Measurements from ENCODE around the gene OR52R1. TPM values are rescaled to one million over a fixed set of nuclear protein-coding genes. Genes with fewer than 3 reads are reported as not detected.

OR52R1 gene
- total RNA-seq, 1 experiment from 2014 or later, result not detected

DNA sequence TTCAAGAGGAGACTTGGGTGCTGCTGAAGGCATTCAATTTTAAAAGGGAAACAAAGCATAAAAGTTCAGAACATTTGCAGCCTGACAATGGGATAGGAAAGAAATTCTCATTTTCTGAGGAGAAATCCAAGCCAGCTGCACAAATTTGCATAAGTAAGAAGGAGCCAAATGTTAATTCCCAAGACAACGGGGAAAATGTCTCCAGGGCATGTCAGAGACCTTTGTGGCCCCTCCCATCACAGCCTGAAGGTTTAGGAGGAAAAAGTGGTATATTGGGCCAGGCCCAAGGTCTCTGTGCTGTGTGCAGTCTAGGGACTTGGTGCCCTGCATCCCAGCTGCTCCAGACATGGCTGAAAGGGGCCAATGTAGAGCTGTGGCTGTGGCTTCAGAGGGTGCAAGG is 21.7 kb downstream of the OR52R1 start:
- no peaks in the 10 kb centered on the region for H3K9me3 ChIP-seq (ENCODE audit: control insufficient read depth, low read depth, low read length)
- peak overlapping the region in 1 of 3 experiments; percentile 37; a peak in 1 of 7 replicates for H3K27ac Mint-ChIP-seq
- peaks cover 17 to 24% of the 10 kb centered on the region in 2 experiments for H3K9me3 Mint-ChIP-seq
- no peak overlapping the region for H2BK20ac ChIP-seq (ENCODE audit: low read depth, low read length, poor library complexity, severe bottlenecking)
- H3K56ac ChIP-seq (ENCODE audit: insufficient read length, low read depth, low read length), result no peak overlapping the region
- H4K8ac ChIP-seq (replicated peaks; ENCODE audit: insufficient read length, low read depth, low read length), result no peak overlapping the region
- H2BK5ac ChIP-seq (ENCODE audit: insufficient read length, low read length), result no peak overlapping the region
- H3K27me3 ChIP-seq (ENCODE audit: insufficient read depth, low read length), result no peaks in the 10 kb centered on the region
- H3K9ac ChIP-seq (ENCODE audit: extremely low read depth, insufficient read length, low read length), result no peak overlapping the region
- TF ChIP-seq, protein P1, sequence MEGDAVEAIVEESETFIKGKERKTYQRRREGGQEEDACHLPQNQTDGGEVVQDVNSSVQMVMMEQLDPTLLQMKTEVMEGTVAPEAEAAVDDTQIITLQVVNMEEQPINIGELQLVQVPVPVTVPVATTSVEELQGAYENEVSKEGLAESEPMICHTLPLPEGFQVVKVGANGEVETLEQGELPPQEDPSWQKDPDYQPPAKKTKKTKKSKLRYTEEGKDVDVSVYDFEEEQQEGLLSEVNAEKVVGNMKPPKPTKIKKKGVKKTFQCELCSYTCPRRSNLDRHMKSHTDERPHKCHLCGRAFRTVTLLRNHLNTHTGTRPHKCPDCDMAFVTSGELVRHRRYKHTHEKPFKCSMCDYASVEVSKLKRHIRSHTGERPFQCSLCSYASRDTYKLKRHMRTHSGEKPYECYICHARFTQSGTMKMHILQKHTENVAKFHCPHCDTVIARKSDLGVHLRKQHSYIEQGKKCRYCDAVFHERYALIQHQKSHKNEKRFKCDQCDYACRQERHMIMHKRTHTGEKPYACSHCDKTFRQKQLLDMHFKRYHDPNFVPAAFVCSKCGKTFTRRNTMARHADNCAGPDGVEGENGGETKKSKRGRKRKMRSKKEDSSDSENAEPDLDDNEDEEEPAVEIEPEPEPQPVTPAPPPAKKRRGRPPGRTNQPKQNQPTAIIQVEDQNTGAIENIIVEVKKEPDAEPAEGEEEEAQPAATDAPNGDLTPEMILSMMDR (conservative IDR thresholded peaks at IDR 0.05), result no peak
- H3K4me1 Mint-ChIP-seq, result peaks cover 3 to 9% of the 10 kb centered on the region in 2 experiments; a peak in 3 of 4 replicates
- H3K23ac ChIP-seq (ENCODE audit: insufficient read length, low read depth, low read length), result no peak overlapping the region
- no peaks in the 10 kb centered on the region for H3K79me1 ChIP-seq (ENCODE audit: insufficient read depth, low read depth, low read length, poor library complexity, severe bottlenecking)
- H2AFZ ChIP-seq (ENCODE audit: low read length), result no peak overlapping the region
- no peak overlapping the region for H3K14ac ChIP-seq (ENCODE audit: insufficient read depth, low read length)
- H3K18ac ChIP-seq (ENCODE audit: insufficient read length, low read depth, low read length), result no peak overlapping the region
- no peak overlapping the region for H2BK12ac ChIP-seq (ENCODE audit: insufficient read length, low read depth, low read length)
- no peak overlapping the region for H2AK5ac ChIP-seq (ENCODE audit: insufficient read length, low read length)
- H3T11ph ChIP-seq (ENCODE audit: low read length), result no peak overlapping the region
- no peak overlapping the region for H2BK15ac ChIP-seq (ENCODE audit: low read depth, low read length)
- H4K91ac ChIP-seq (ENCODE audit: insufficient read length, low read depth, low read length), result no peak overlapping the region
- H3K36me3 Mint-ChIP-seq (ENCODE audit: insufficient read depth in 1 of 3, low read depth in 3 of 3), result peaks cover 6 to 26% (median 13%) of the 10 kb centered on the region in 3 experiments; a peak in 6 of 7 replicates
- WGBS (ENCODE audit: extremely low coverage, insufficient read length, low lambda C conversion rate), result no CpG with 5 or more reads among the region's 1 CpG
- no peak overlapping the region for H4K5ac ChIP-seq (ENCODE audit: insufficient read length, low read depth, low read length)
- H3K23me2 ChIP-seq (ENCODE audit: insufficient read length, low read depth, low read length, poor library complexity, severe bottlenecking), result no peaks in the 10 kb centered on the region
- no peaks in the 10 kb centered on the region for H3K79me2 ChIP-seq (ENCODE audit: insufficient read depth, low read length)
- DNase-seq, result no peak
- no peak overlapping the region for H2BK120ac ChIP-seq (ENCODE audit: low read depth, low read length, poor library complexity, severe bottlenecking)
- no peak overlapping the region for H3K4me3 Mint-ChIP-seq
- no peaks in the 10 kb centered on the region for H3K27me3 Mint-ChIP-seq (ENCODE audit: low read depth)
- H3K4ac ChIP-seq (ENCODE audit: low read depth, low read length), result no peak overlapping the region
- no peaks in the 10 kb centered on the region for H4K20me1 ChIP-seq (ENCODE audit: control insufficient read depth, insufficient read depth, insufficient read length)
- H3K4me1 ChIP-seq (ENCODE audit: insufficient read depth, low read length), result no peaks in the 10 kb centered on the region
- H3K27ac ChIP-seq (ENCODE audit: insufficient read length, low read depth, low read length), result no peak overlapping the region
- H3K4me2 ChIP-seq (ENCODE audit: insufficient read depth, insufficient read length, low read length), result no peak overlapping the region

Data from H9 (cell line).